HT-29 (cell line): ENCODE measurements around the gene WASL. TPM values are rescaled to one million over a fixed set of nuclear protein-coding genes. Genes with fewer than 3 reads are reported as not detected.
"Not testable (repeated sequence)": the region's sequence is repeated elsewhere in the genome, so short reads cannot be mapped to it uniquely, and the experiment has no call there.

Experiments used
- DNase-seq: peaks from one replicate; pipeline ENCODE4 v3.0.0-alpha.2; 2015; ENCODE audit warnings: low spot score
- total RNA-seq: library from RNA; depleted of rRNA; stranded (reverse); fragments of >200 nt; shearing (Covaris generic); gene quantifications from 2 replicates; pipeline ENCODE4 v1.2.3, GENCODE V29; 2014

The WASL gene
- total RNA-seq, 1 experiment from 2014 or later: 9.7 TPM

DNA sequence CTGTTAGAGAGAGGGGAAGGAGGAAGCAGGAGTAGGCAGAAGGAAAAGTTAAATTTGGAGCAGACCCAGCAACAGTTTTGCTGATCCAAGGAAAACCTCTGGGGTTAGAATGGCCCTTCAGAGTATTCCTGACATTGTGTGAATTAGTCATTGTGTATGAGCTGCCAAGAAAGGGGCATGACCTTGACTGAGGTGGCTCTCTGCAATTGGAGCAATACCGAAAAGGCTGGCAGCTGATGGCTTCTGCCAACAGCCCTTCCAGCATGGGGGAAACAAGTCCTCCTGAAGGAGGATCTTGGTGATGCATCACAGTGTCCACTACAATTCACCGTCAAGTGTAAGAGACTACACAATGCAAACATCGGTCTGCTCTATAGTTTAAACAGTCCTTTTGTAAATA is 20.6 kb upstream of the WASL start:
- peak; percentile 38 for DNase-seq

GRCh38 chr7:123768493-123768892 is 19.7 kb upstream of the WASL start:
- DNase-seq: no peak

DNA sequence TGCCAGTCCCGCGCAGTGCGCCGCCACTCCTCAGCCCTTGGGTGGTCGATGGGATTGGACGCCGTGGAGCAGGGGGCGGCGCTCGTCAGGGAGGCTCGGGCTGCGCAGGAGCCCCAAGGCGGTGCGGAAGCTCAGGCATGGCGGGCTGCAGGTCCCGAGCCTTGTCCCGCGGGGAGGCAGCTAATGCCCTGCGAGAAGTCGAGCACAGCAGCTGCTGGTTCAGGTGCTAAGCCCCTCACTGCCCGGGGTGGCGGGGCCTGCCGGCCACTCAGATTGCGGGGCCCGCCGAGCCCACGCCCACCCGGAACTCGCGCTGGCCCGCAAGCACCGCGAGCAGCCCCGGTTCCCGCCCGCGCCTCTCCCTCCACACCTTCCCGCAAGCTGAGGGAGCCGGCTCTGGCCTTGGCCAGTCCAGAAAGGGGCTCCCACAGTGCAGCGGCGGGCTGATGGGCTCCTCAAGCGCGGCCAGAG is 14.4 kb upstream of the WASL start:
- no peak for DNase-seq

DNA sequence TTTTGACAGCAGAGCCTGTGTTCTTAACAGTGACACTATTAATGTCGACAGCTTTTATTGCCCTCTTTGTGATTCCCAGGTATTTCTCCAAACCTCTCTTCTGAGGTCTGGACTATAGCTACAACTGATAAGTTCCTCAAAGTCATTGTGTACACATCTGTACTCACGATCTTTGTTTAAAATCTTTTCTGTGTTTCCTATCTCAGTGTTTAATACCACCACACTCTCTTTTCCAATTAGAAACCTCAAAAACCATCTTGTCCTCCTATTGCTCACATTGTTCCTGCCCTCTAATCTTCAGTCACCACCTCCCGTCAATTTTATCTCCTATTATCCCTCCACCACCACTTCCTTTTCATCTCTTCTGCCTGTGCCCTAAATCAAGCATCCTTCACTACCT is 12.9 kb upstream of the WASL start:
- no peak for DNase-seq

- no peak for DNase-seq
Measured at GRCh38 chr7:123757095-123757494, 8.3 kb upstream of the WASL start.

- DNase-seq: no peak
Measured at GRCh38 chr7:123755338-123755737, 6.5 kb upstream of the WASL start.

GRCh38 chr7:123754271-123754871 is 5.6 kb upstream of the WASL start:
- no peak for DNase-seq

DNA sequence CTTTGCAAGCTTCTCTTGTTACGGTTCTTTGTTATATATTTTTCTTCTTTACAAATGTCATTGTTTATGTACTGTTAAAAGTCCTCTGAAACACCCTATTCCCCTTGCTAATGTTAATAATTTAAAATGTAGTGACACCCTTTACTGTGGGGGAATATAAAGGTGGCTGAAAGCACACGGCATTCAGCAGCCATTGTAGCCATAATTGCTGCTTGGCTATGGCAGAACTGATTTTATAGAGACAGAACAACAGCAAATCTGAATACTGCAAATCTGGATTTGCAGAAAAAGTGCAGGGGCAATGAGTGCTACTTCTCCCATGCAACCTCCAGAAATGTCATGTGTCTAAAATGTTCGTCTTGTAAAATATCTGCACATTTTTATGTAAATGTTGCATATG is 3.7 kb upstream of the WASL start:
- no peak for DNase-seq

GRCh38 chr7:123751821-123752220 is 3.0 kb upstream of the WASL start:
- no peak for DNase-seq

DNA sequence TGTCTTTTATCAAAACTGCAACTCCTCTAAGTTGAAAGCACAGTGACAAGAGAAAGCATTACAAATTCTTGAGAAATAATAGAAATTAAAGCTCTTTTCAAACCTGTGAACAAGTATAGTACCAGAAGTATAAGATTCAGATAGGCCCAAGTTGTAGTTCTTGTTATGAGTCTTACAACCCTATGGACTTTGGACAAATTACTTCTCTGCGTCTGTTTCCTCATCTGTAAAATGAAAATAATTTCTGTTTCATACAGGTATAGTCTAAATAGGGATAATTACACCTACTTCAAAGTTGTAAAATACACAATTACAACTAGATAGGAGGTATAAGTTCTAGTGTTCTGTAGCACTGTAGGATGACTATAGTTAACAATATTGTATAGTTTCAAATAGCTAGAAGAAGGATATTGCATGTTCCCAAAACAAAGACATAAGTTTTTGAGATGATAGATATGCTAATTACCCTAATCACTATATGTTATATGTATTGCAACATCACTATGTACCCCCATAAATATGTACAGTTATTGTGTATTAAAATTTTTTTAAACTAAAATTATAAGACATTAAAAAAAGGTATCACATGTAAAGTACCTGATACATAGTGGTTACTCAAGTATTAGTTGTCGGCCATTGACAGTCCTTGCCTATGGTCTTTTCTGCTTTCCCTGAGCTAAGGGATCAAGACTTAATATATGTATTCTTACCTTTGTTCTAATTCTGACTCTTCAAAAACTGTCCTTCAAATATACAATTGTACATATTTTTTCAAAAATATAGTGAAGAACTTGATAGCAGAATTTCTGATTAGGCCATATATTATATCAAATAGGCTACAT is 1.8 kb upstream of the WASL start:
- DNase-seq: no peak

DNA sequence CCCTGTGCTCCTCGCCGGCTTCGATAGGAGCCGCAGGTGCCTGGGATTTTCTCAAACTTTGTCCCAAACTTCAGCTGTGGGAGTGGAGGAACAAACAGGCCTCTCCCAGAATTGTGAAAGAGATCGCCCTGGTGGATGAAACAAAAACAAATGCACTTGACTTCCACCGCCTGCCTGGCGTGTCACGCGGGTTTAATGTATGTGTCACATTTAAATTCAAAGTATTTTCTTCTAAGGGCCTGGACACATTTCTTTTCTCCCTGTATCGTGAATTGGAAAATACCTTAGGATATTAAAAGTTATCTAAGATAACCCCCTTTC is 694 bp upstream of the WASL start:
- DNase-seq: no peak

GRCh38 chr7:123748171-123748733 is 551 bp downstream of the WASL start:
- peak; percentile 72 for DNase-seq

- DNase-seq: peak; percentile 88
Measured at GRCh38 chr7:123747620-123748141, 1.1 kb downstream of the WASL start.

- DNase-seq: peak; percentile 17
Measured at GRCh38 chr7:123746931-123747488, 1.8 kb downstream of the WASL start.

- no peak for DNase-seq
Measured at GRCh38 chr7:123746055-123746454, 2.7 kb downstream of the WASL start.

GRCh38 chr7:123745437-123745836 is 3.4 kb downstream of the WASL start:
- DNase-seq: no peak

DNA sequence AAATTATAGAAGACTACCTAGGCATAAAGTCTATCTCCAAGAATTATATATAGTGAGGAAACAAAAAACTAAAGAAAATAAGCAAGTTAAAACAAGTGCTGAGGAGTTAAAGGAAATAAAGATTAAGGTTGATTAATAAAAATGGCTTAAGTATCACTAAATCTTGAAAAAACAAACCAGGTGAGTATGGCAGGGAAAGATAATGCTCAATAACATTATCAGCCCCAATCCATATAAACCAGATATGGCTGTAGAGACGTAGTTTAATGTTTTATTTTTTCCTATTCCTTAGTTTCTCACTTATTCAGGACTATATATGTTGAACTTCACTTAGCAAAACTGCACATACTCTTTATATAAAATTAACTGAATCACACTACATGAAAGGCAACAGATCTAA is 4.4 kb downstream of the WASL start:
- DNase-seq: no peak

GRCh38 chr7:123741940-123742339 is 6.9 kb downstream of the WASL start:
- DNase-seq: no peak

DNA sequence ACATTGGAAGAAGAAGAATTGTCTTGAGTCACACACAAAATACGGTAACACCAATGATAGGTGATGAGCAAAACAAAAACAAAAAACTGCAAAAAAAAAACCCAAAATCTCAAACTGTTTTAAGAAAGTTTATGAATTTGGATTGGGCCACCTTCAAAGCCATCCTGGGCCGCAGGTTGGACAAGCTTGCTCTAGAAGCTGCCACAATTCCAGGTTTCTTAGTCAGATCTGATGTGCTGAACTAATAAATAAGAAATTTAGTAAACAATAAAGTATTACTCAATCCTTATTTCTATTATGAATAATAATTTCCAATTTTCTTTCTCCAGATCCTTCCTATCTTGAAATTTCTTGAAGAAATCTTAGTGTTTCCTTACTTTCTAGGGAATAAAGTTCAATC is 10.0 kb downstream of the WASL start:
- DNase-seq: no peak

DNA sequence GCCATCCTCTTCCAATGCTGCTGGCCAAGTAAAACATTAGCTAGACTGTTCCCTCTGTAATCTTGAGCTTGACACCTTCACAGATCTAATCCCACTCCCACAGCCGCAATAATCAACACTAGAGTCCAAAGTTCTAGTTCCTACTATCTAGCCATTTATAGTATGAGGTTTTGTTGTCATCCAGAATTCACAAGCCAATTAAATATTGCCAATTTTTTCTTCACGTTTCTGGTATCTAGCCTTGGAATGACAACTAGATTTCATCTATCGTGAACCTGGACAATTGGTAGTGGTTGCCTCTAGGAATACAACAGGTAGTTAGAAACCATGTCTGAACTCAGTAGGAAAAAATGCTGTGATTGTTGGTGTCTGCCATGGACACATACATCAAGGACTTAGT is 10.4 kb downstream of the WASL start:
- peak; percentile 41 for DNase-seq

DNA sequence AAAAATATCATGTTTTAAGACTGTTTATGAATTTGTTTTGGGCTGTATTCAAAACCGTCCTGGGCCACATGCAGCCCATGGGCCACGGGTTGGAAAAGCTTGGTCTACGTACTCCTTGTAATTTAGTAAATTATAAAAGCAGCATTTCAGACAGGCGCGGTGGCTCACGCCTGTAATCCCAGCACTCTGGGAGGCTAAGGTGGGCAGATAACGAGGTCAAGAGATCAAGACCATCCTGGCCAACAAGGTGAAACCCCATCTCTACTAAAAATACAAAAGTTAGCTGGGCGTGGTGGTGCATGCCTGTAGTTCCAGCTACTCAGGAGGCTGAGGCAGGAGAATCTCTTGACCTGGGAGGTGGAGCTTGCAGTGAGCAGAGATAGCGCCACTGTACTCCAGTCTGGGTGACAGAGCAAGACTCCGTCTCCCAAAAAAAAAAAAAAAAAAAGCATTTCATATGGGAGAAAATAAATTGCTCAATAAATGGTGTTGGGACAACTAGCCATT is 11.6 kb downstream of the WASL start:
- DNase-seq: not testable (repeated sequence)

GRCh38 chr7:123735539-123735938 is 13.3 kb downstream of the WASL start:
- DNase-seq: no peak
